NB4 (cell line): ENCODE measurements around the gene FYCO1.

Experiments
- DNase-seq: peaks from one replicate; pipeline ENCODE4 v3.0.0; 2010; ENCODE audit warnings: low read depth
- H3K4me3 ChIP-seq: one replicate; pipeline ENCODE4 v1.5.1; 2011; ENCODE audit warnings: mild to moderate bottlenecking, low read depth, low read length, moderate library complexity
- MAX ChIP-seq: IDR thresholded peaks from 2 replicates; pipeline ENCODE4 v1.6.1; 2011; ENCODE audit warnings: low read depth, low read length
- MYC ChIP-seq: IDR thresholded peaks from 2 replicates; pipeline ENCODE4 v1.6.1; 2011; ENCODE audit warnings: low read depth, low read length
- POLR2A ChIP-seq: IDR thresholded peaks from 2 replicates; pipeline ENCODE4 v1.6.1; 2011; ENCODE audit warnings: mild to moderate bottlenecking; ENCODE audit not compliant: insufficient read length; ENCODE audit errors: extremely low read depth
- TF ChIP-seq, protein P1 (sequence below): IDR thresholded peaks from one replicate; pipeline ENCODE4 v1.5.1; 2012; ENCODE audit warnings: low read depth, low read length

Gene FYCO1

DNA sequence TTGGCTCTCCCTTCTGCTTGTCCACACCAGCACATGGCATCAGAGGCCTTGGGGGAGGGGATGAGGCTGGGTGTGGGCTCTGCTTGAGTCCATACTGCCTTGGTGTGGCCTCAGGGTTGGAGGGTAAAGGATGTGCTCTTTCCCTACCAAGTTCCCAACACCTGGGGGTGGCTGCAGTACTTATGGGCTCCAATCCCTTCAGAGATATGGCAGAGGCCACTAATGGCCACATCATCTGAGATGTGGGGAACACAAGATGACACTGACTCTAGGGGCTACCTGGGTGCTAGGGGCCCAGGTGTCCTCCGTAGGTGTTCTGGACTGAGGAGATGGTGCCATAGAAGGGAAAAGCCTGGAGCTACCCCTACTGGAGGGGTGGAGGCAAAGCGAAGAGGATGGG lies 45.5 kb downstream of the FYCO1 start:
- TF ChIP-seq MAX, result no peak
- no peak for TF ChIP-seq POLR2A
- no peak overlapping the region for H3K4me3 ChIP-seq
- DNase-seq, result no peak

- no peak for DNase-seq
- H3K4me3 ChIP-seq, result no peak overlapping the region
- TF ChIP-seq MAX (no peak), MYC (no peak), POLR2A (no peak)
- TF ChIP-seq, protein P1, sequence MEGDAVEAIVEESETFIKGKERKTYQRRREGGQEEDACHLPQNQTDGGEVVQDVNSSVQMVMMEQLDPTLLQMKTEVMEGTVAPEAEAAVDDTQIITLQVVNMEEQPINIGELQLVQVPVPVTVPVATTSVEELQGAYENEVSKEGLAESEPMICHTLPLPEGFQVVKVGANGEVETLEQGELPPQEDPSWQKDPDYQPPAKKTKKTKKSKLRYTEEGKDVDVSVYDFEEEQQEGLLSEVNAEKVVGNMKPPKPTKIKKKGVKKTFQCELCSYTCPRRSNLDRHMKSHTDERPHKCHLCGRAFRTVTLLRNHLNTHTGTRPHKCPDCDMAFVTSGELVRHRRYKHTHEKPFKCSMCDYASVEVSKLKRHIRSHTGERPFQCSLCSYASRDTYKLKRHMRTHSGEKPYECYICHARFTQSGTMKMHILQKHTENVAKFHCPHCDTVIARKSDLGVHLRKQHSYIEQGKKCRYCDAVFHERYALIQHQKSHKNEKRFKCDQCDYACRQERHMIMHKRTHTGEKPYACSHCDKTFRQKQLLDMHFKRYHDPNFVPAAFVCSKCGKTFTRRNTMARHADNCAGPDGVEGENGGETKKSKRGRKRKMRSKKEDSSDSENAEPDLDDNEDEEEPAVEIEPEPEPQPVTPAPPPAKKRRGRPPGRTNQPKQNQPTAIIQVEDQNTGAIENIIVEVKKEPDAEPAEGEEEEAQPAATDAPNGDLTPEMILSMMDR, result no peak
Measured at GRCh38 chr3:45949432-45949831, 46.2 kb downstream of the FYCO1 start.

- no peak for DNase-seq
- no peak for TF ChIP-seq MAX
- TF ChIP-seq POLR2A, result no peak
- TF ChIP-seq MYC, result no peak
- TF ChIP-seq, protein P1, result no peak
- no peak overlapping the region for H3K4me3 ChIP-seq
Measured at GRCh38 chr3:45948881-45949280, 46.7 kb downstream of the FYCO1 start.

- TF ChIP-seq, protein P1, result no peak
- TF ChIP-seq MAX (no peak), MYC (no peak), POLR2A (no peak)
- no peak overlapping the region for H3K4me3 ChIP-seq
- no peak for DNase-seq
Measured at GRCh38 chr3:45948311-45948781, 47.3 kb downstream of the FYCO1 start.

DNA sequence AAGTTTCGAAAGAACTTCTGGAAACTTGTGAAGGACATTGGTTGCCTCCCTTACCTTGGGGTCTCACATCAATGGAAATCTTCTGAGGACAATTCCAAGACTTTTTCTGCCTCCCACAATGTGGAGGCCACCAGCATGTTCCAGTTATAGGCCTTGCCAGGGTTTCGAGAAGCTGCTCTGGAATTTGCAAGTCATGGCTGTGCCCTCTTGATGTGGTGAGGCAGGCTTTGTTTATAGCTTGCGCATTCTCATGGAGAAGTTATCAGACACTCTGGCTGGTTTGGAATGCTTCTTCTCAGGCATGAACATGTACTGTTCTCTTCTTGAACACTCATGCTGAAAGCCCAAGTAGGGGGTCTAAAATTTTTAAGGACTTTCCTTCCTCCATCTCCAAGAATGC lies 48.3 kb downstream of the FYCO1 start:
- H3K4me3 ChIP-seq, result no peak overlapping the region
- no peak for DNase-seq
- TF ChIP-seq, protein P1, result no peak
- TF ChIP-seq POLR2A (no peak), MAX (no peak), MYC (no peak)

DNA sequence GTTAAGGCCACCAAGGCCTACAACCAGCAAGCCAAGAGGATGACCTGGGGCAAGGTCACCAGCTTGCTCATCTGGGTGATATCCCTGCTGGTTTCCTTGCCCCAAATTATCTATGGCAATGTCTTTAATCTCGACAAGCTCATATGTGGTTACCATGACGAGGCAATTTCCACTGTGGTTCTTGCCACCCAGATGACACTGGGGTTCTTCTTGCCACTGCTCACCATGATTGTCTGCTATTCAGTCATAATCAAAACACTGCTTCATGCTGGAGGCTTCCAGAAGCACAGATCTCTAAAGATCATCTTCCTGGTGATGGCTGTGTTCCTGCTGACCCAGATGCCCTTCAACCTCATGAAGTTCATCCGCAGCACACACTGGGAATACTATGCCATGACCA lies 48.7 kb downstream of the FYCO1 start:
- H3K4me3 ChIP-seq, result no peak overlapping the region
- TF ChIP-seq MYC (no peak), MAX (no peak), POLR2A (no peak)
- TF ChIP-seq, protein P1, result no peak
- no peak for DNase-seq
